NCI-H1694 treated with DMSO at 0.1 percent for 48 hours (cell line): Measurements from ENCODE around the gene KIAA0513.
"Not testable (repeated sequence)": the region's sequence is repeated elsewhere in the genome, so short reads cannot be mapped to it uniquely, and the experiment has no call there.

Experiments used
- DNase-seq: peaks from one replicate; lab custom pipeline; 2025; lab: John Stamatoyannopoulos, UW

Gene KIAA0513

GRCh38 chr16:85029981-85030401 is 2.4 kb downstream of the KIAA0513 start:
- no peak for DNase-seq

GRCh38 chr16:85031451-85031850 is 3.9 kb downstream of the KIAA0513 start:
- DNase-seq: no peak

GRCh38 chr16:85032187-85032586 is 4.6 kb downstream of the KIAA0513 start:
- not testable (repeated sequence) for DNase-seq

- DNase-seq: no peak
Observed at GRCh38 chr16:85033171-85033570, 5.6 kb downstream of the KIAA0513 start.

GRCh38 chr16:85034591-85035433 is 7.2 kb downstream of the KIAA0513 start:
- no peak for DNase-seq

- DNase-seq: no peak
Observed at GRCh38 chr16:85036236-85037049, 8.8 kb downstream of the KIAA0513 start.

GRCh38 chr16:85037050-85037410 is 9.4 kb downstream of the KIAA0513 start:
- DNase-seq: no peak

GRCh38 chr16:85037721-85038120 is 10.1 kb downstream of the KIAA0513 start:
- DNase-seq: no peak

- DNase-seq: no peak
Observed at GRCh38 chr16:85040685-85041084, 13.1 kb downstream of the KIAA0513 start.

GRCh38 chr16:85041219-85042166 is 13.9 kb downstream of the KIAA0513 start:
- DNase-seq: peak; percentile 65

GRCh38 chr16:85042167-85042526 is 14.6 kb downstream of the KIAA0513 start:
- no peak for DNase-seq

- DNase-seq: no peak
Observed at GRCh38 chr16:85042606-85043005, 15.0 kb downstream of the KIAA0513 start.

GRCh38 chr16:85045077-85045476 is 17.5 kb downstream of the KIAA0513 start:
- DNase-seq: no peak

GRCh38 chr16:85045641-85046471 is 18.3 kb downstream of the KIAA0513 start:
- DNase-seq: no peak

- DNase-seq: no peak
Observed at GRCh38 chr16:85046472-85046916, 18.9 kb downstream of the KIAA0513 start.

GRCh38 chr16:85046931-85047866 is 19.6 kb downstream of the KIAA0513 start:
- no peak for DNase-seq

GRCh38 chr16:85047867-85048455 is 20.4 kb downstream of the KIAA0513 start:
- no peak for DNase-seq

GRCh38 chr16:85048921-85049562 is 21.4 kb downstream of the KIAA0513 start:
- peak; percentile 24 for DNase-seq

GRCh38 chr16:85049706-85050305 is 22.2 kb downstream of the KIAA0513 start:
- no peak for DNase-seq
